Measurements from ENCODE around the gene FOXP1.

GRCh38 chr3:71072986-71073385 is 510.5 kb downstream of the FOXP1 start:
- TF ChIP-seq CTCF (IDR thresholded peaks at IDR 0.05): no peak
- TF ChIP-seq EZH2 (IDR thresholded peaks at IDR 0.05): no peak

Data from neural progenitor cell (in vitro differentiated cells).